Vagina (tissue), 2 donors: ENCODE data around the gene SLC35E3.

ENCODE experiments used
- POLR2A ChIP-seq, 2 donors: fragments of 450-650 bp; IDR thresholded peaks; one replicate each; pipeline ENCODE4 v1.6.1; 2017; ENCODE audit warnings: antibody characterized with exemption in 2 of 2, mild to moderate bottlenecking in 2 of 2, moderate library complexity in 2 of 2
- POLR2AphosphoS5 ChIP-seq, 2 donors: sonication (generic); formaldehyde crosslinking; IDR thresholded peaks; one replicate each; pipeline ENCODE4 v1.9.0; 2017; ENCODE audit warnings: antibody characterized with exemption in 2 of 2, mild to moderate bottlenecking in 2 of 2, low read depth in 1 of 2; ENCODE audit not compliant: insufficient read depth in 1 of 2
- TF ChIP-seq, protein P1 (sequence below), 3 experiments: fragments of 450-650 bp in 2 of 3; fragments of 200-600 bp in 1 of 3; sonication (generic) in 1 of 3; IDR thresholded peaks; one replicate each; pipeline ENCODE4 v1.5.1; 2017 to 2019; ENCODE audit warnings: antibody characterized with exemption in 3 of 3, mild to moderate bottlenecking in 2 of 3, moderate library complexity in 2 of 3

DNA sequence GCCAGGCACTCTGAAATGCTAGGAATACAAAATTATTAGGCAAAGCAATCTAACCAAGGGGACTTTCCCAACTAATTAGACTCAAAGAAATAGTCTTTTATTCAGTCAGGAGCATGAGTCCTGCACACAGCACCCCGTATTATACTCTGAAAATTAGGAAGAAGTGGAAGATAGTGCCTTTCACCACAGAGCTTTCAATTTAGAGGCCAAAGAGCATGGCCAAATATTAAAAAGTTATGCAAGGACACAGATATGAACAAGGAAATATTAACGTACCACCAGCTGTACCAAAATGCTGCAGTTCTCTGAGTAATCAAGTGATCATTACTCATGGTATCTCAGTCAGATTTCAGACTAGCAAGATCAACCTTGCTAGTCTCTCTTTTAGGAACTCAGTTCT lies 39.4 kb downstream of the SLC35E3 start:
- TF ChIP-seq, protein P1, sequence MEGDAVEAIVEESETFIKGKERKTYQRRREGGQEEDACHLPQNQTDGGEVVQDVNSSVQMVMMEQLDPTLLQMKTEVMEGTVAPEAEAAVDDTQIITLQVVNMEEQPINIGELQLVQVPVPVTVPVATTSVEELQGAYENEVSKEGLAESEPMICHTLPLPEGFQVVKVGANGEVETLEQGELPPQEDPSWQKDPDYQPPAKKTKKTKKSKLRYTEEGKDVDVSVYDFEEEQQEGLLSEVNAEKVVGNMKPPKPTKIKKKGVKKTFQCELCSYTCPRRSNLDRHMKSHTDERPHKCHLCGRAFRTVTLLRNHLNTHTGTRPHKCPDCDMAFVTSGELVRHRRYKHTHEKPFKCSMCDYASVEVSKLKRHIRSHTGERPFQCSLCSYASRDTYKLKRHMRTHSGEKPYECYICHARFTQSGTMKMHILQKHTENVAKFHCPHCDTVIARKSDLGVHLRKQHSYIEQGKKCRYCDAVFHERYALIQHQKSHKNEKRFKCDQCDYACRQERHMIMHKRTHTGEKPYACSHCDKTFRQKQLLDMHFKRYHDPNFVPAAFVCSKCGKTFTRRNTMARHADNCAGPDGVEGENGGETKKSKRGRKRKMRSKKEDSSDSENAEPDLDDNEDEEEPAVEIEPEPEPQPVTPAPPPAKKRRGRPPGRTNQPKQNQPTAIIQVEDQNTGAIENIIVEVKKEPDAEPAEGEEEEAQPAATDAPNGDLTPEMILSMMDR (IDR thresholded peaks at IDR 0.05) = no peak
- TF ChIP-seq POLR2AphosphoS5 (IDR thresholded peaks at IDR 0.05; ENCODE audit: insufficient read depth in 1 of 2, low read depth in 1 of 2) (no peak), POLR2A (IDR thresholded peaks at IDR 0.05) (no peak)
